HepG2 (cell line): ENCODE measurements around the gene CREB3. TPM values are rescaled to one million over a fixed set of nuclear protein-coding genes. Genes with fewer than 3 reads are reported as not detected.

Experiments used
- CHCHD3 ChIP-seq: sonication (generic); formaldehyde crosslinking; IDR thresholded peaks from 2 replicates; pipeline ENCODE4 v1.8.0; 2022; ENCODE audit warnings: mild to moderate bottlenecking, missing genetic modification reagents, moderate library complexity
- ELF3 ChIP-seq: IDR thresholded peaks from 2 replicates; pipeline ENCODE4 v1.6.1; 2016; ENCODE audit warnings: missing genetic modification reagents, missing compliant biosample characterization
- FOXK1 ChIP-seq: sonication (generic); formaldehyde crosslinking; IDR thresholded peaks from 2 replicates; pipeline ENCODE4 v1.4.0; 2020; ENCODE audit warnings: low read depth, missing genetic modification reagents, borderline replicate concordance
- IRX3 ChIP-seq: sonication (generic); formaldehyde crosslinking; IDR thresholded peaks from 2 replicates; pipeline ENCODE4 v1.8.1; 2023; ENCODE audit warnings: mild to moderate bottlenecking, low read depth, missing genetic modification reagents, borderline replicate concordance
- XBP1 ChIP-seq: sonication (generic); formaldehyde crosslinking; IDR thresholded peaks from 2 replicates; pipeline ENCODE4 v1.5.0; 2020; ENCODE audit warnings: missing genetic modification reagents
- ZNF607 ChIP-seq: sonication (generic); formaldehyde crosslinking; IDR thresholded peaks from 2 replicates; pipeline ENCODE4 v1.5.1; 2020; ENCODE audit warnings: missing genetic modification reagents, mild to moderate bottlenecking, borderline replicate concordance
- polyA plus RNA-seq, 8 experiments: library from polyadenylated mRNA; depleted of rRNA in 3 of 8; stranded (reverse) in 7 of 8; unstranded in 1 of 8; fragments of >200 nt; fragmentation: Illumina TruSeq in 4 of 8; extraction: Trizol in 4 of 8; gene quantifications; 2 replicates each; pipeline versions ENCODE4 v1.2.1 to v1.2.3, GENCODE V29; 2011 to 2016; ENCODE audit warnings: low read depth in 4 of 8, missing spikeins in 1 of 8, mixed read lengths in 1 of 8; ENCODE audit not compliant: insufficient read depth in 1 of 8
- total RNA-seq, 5 experiments: library from RNA; depleted of rRNA; stranded (reverse); fragments of >200 nt; fragmentation: Illumina TruSeq; extraction: Trizol; gene quantifications; 2 replicates each; pipeline ENCODE4 v1.2.3, GENCODE V29; 2016; ENCODE audit warnings: low read depth in 1 of 5
- TF ChIP-seq, protein P1 (sequence below), 2 experiments: fragments of 450-650 bp in 1 of 2; sonication (generic) in 1 of 2; formaldehyde crosslinking in 1 of 2; IDR thresholded peaks; 2 replicates each; pipeline versions ENCODE4 v1.6.1 to v1.8.0; 2016 to 2022; ENCODE audit warnings: antibody characterized with exemption in 1 of 2, mild to moderate bottlenecking in 1 of 2, missing genetic modification reagents in 1 of 2
- TF ChIP-seq, protein P2 (sequence below): sonication (generic); formaldehyde crosslinking; IDR thresholded peaks from 2 replicates; pipeline ENCODE4 v1.5.1; 2020; ENCODE audit warnings: mild to moderate bottlenecking, missing genetic modification reagents, moderate library complexity
- TF ChIP-seq, protein P3 (sequence below): IDR thresholded peaks from 2 replicates; pipeline ENCODE4 v1.6.1; 2018; ENCODE audit warnings: missing genetic modification reagents, mild to moderate bottlenecking, missing compliant biosample characterization

The CREB3 gene
- total and polyA plus RNA-seq, 2 of the 13 experiments (the other 11 are each of a cell fraction or from before 2014, with no cell fraction given), result 11.1 to 34.2 TPM

DNA sequence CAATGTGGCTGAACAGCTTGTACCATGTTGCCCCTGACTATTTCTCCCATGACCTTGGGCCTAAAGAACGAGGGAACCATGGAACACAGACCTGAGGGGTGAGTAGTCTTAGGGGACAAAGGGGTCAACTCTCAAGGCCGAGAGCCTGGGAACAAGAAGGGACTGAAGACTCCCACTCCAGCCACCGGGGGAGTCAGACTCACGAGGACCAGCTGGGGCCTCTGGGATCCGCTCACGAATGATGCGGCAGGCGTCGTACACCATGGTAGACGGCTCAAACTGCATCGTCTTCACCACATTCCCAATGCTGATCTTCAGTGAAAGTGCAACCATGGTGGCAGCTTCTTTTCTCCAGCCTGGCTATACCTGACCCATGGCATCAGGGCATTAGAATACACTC is 7.1 kb upstream of the CREB3 start (continued):
- TF ChIP-seq, protein P1, sequence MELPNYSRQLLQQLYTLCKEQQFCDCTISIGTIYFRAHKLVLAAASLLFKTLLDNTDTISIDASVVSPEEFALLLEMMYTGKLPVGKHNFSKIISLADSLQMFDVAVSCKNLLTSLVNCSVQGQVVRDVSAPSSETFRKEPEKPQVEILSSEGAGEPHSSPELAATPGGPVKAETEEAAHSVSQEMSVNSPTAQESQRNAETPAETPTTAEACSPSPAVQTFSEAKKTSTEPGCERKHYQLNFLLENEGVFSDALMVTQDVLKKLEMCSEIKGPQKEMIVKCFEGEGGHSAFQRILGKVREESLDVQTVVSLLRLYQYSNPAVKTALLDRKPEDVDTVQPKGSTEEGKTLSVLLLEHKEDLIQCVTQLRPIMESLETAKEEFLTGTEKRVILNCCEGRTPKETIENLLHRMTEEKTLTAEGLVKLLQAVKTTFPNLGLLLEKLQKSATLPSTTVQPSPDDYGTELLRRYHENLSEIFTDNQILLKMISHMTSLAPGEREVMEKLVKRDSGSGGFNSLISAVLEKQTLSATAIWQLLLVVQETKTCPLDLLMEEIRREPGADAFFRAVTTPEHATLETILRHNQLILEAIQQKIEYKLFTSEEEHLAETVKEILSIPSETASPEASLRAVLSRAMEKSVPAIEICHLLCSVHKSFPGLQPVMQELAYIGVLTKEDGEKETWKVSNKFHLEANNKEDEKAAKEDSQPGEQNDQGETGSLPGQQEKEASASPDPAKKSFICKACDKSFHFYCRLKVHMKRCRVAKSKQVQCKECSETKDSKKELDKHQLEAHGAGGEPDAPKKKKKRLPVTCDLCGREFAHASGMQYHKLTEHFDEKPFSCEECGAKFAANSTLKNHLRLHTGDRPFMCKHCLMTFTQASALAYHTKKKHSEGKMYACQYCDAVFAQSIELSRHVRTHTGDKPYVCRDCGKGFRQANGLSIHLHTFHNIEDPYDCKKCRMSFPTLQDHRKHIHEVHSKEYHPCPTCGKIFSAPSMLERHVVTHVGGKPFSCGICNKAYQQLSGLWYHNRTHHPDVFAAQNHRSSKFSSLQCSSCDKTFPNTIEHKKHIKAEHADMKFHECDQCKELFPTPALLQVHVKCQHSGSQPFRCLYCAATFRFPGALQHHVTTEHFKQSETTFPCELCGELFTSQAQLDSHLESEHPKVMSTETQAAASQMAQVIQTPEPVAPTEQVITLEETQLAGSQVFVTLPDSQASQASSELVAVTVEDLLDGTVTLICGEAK (IDR thresholded peaks at IDR 0.05), result no peak
- TF ChIP-seq, protein P1 (CRISPR knock-in tag; IDR thresholded peaks at IDR 0.05), result no peak
- TF ChIP-seq FOXK1 (CRISPR knock-in tag) (no peak), IRX3 (no peak), ELF3 (CRISPR knock-in tag) (no peak), XBP1 (CRISPR knock-in tag) (no peak), CHCHD3 (CRISPR knock-in tag) (no peak), ZNF607 (no peak)
- TF ChIP-seq, protein P2, sequence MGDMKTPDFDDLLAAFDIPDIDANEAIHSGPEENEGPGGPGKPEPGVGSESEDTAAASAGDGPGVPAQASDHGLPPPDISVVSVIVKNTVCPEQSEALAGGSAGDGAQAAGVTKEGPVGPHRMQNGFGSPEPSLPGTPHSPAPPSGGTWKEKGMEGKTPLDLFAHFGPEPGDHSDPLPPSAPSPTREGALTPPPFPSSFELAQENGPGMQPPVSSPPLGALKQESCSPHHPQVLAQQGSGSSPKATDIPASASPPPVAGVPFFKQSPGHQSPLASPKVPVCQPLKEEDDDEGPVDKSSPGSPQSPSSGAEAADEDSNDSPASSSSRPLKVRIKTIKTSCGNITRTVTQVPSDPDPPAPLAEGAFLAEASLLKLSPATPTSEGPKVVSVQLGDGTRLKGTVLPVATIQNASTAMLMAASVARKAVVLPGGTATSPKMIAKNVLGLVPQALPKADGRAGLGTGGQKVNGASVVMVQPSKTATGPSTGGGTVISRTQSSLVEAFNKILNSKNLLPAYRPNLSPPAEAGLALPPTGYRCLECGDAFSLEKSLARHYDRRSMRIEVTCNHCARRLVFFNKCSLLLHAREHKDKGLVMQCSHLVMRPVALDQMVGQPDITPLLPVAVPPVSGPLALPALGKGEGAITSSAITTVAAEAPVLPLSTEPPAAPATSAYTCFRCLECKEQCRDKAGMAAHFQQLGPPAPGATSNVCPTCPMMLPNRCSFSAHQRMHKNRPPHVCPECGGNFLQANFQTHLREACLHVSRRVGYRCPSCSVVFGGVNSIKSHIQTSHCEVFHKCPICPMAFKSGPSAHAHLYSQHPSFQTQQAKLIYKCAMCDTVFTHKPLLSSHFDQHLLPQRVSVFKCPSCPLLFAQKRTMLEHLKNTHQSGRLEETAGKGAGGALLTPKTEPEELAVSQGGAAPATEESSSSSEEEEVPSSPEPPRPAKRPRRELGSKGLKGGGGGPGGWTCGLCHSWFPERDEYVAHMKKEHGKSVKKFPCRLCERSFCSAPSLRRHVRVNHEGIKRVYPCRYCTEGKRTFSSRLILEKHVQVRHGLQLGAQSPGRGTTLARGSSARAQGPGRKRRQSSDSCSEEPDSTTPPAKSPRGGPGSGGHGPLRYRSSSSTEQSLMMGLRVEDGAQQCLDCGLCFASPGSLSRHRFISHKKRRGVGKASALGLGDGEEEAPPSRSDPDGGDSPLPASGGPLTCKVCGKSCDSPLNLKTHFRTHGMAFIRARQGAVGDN (CRISPR knock-in tag), result no peak
- TF ChIP-seq, protein P3, sequence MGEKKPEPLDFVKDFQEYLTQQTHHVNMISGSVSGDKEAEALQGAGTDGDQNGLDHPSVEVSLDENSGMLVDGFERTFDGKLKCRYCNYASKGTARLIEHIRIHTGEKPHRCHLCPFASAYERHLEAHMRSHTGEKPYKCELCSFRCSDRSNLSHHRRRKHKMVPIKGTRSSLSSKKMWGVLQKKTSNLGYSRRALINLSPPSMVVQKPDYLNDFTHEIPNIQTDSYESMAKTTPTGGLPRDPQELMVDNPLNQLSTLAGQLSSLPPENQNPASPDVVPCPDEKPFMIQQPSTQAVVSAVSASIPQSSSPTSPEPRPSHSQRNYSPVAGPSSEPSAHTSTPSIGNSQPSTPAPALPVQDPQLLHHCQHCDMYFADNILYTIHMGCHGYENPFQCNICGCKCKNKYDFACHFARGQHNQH (CRISPR knock-in tag), result no peak
